ENCODE results near the gene CHN2.
"Not testable (repeated sequence)": the region's sequence is repeated elsewhere in the genome, so short reads cannot be mapped to it uniquely, and the experiment has no call there.

CHN2 gene

GRCh38 chr7:29511851-29512250 lies 317.3 kb downstream of the CHN2 start:
- H3K27me3 Mint-ChIP-seq: no peaks in the 10 kb centered on the region
- no peaks in the 10 kb centered on the region for H3K36me3 Mint-ChIP-seq
- CTCF ChIA-PET: no interaction called here
- no peaks in the 10 kb centered on the region for H3K4me1 Mint-ChIP-seq
- H3K9me3 Mint-ChIP-seq: no peaks in the 10 kb centered on the region
- DNase-seq: no peak
- H3K27ac Mint-ChIP-seq: no peak overlapping the region
- no peak overlapping the region for H3K4me3 Mint-ChIP-seq

- no peak for DNase-seq
- CTCF ChIA-PET: no interaction called here
- Mint-ChIP-seq H3K4me3 (no peak overlapping the region), H3K27ac (no peak overlapping the region), H3K36me3 (no peaks in the 10 kb centered on the region), H3K27me3 (no peaks in the 10 kb centered on the region), H3K9me3 (peaks cover 2% of the 10 kb centered on the region), H3K4me1 (no peaks in the 10 kb centered on the region)
Observed at GRCh38 chr7:29516491-29516890, 321.9 kb downstream of the CHN2 start.

- Mint-ChIP-seq H3K9me3 (peaks cover 2% of the 10 kb centered on the region), H3K27me3 (no peaks in the 10 kb centered on the region), H3K4me1 (no peaks in the 10 kb centered on the region), H3K27ac (no peak overlapping the region), H3K4me3 (no peak overlapping the region), H3K36me3 (no peaks in the 10 kb centered on the region)
- DNase-seq: no peak
- CTCF ChIA-PET: no interaction called here
Observed at GRCh38 chr7:29518616-29519015, 324.0 kb downstream of the CHN2 start.

GRCh38 chr7:29523728-29524127 lies 329.2 kb downstream of the CHN2 start:
- H3K27ac Mint-ChIP-seq: no peak overlapping the region
- no peak overlapping the region for H3K4me3 Mint-ChIP-seq
- no peaks in the 10 kb centered on the region for H3K36me3 Mint-ChIP-seq
- CTCF ChIA-PET: interaction anchor here (0.6 kb wide), 1 partner anchor 46 kb away, joined by 3 read pairs; no protein-coding TSS in a partner anchor
- no peak for DNase-seq
- no peaks in the 10 kb centered on the region for H3K4me1 Mint-ChIP-seq
- H3K9me3 Mint-ChIP-seq: peaks cover 2% of the 10 kb centered on the region
- no peaks in the 10 kb centered on the region for H3K27me3 Mint-ChIP-seq

- H3K4me1 Mint-ChIP-seq: no peaks in the 10 kb centered on the region
- no peaks in the 10 kb centered on the region for H3K36me3 Mint-ChIP-seq
- CTCF ChIA-PET: no interaction called here
- H3K9me3 Mint-ChIP-seq: peaks cover 6% of the 10 kb centered on the region
- no peaks in the 10 kb centered on the region for H3K27me3 Mint-ChIP-seq
- DNase-seq: no peak
- H3K4me3 Mint-ChIP-seq: no peak overlapping the region
- H3K27ac Mint-ChIP-seq: no peak overlapping the region
Observed at GRCh38 chr7:29527505-29528108, 333.0 kb downstream of the CHN2 start.

GRCh38 chr7:29528526-29528925 lies 334.0 kb downstream of the CHN2 start:
- H3K4me1 Mint-ChIP-seq, DNase-seq, H3K9me3 Mint-ChIP-seq, CTCF ChIA-PET, H3K27ac Mint-ChIP-seq, H3K36me3 Mint-ChIP-seq, H3K27me3 Mint-ChIP-seq, H3K4me3 Mint-ChIP-seq: not testable (repeated sequence)

Measured in activated naive CD4-positive, alpha-beta T cell treated with anti-CD3 and anti-CD28 coated beads, Interleukin-2, amount 10 ng/mL, durations not matched to agents 7 days and 5 days (primary cell).